GM19395 (cell line): ENCODE data around the gene POU2F2.

Source experiments
- ATAC-seq: cut with Tn5 transposase; IDR thresholded peaks from one replicate; pipeline ENCODE4 v1.9.1; 2021; ENCODE audit warnings: mild to moderate bottlenecking, moderate library complexity; ENCODE audit not compliant: unreplicated experiment

The POU2F2 gene

DNA sequence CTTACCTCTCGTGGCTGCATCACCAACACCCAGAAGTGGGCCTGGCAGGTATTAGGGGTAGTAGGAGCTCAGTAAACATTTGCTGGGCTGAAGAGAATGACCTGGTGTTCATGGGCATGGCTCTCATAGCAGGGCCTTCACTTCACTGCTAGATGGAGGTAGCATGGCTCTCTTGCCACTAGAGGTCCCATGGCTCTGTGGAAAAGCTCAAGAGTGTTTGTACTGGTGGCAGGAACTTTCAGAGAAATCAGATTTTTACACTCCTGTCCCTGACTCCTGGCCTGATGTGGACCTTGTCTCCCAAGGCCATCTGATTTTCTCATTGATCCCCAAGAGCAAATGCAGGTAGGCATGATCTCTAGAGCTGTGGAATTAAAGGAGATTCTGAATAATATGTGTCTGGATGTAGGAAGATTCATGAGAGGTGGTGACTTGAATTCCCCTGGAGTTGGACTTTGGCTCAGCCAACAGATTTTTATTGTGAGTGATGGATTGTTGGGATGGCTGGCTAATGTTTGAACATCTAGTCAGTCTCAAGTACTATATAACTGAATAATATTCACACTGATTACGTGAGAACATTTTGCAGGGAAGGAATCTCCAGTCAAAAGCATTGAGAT lies 50.6 kb downstream of the POU2F2 start:
- no peak for ATAC-seq

DNA sequence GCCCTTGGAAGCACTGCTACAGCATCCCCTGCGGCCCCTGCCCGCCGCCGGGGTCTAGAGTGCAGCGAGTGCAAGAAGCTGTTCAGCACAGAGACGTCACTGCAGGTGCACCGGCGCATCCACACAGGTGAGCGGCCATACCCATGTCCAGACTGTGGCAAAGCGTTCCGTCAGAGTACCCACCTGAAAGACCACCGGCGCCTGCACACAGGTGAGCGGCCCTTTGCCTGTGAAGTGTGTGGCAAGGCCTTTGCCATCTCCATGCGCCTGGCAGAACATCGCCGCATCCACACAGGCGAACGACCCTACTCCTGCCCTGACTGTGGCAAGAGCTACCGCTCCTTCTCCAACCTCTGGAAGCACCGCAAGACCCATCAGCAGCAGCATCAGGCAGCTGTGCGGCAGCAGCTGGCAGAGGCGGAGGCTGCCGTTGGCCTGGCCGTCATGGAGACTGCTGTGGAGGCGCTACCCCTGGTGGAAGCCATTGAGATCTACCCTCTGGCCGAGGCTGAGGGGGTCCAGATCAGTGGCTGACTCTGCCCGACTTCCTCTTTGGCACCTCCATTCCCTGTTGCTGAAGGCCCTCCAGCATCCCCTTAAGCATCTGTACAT lies 51.4 kb downstream of the POU2F2 start:
- ATAC-seq, result no peak

DNA sequence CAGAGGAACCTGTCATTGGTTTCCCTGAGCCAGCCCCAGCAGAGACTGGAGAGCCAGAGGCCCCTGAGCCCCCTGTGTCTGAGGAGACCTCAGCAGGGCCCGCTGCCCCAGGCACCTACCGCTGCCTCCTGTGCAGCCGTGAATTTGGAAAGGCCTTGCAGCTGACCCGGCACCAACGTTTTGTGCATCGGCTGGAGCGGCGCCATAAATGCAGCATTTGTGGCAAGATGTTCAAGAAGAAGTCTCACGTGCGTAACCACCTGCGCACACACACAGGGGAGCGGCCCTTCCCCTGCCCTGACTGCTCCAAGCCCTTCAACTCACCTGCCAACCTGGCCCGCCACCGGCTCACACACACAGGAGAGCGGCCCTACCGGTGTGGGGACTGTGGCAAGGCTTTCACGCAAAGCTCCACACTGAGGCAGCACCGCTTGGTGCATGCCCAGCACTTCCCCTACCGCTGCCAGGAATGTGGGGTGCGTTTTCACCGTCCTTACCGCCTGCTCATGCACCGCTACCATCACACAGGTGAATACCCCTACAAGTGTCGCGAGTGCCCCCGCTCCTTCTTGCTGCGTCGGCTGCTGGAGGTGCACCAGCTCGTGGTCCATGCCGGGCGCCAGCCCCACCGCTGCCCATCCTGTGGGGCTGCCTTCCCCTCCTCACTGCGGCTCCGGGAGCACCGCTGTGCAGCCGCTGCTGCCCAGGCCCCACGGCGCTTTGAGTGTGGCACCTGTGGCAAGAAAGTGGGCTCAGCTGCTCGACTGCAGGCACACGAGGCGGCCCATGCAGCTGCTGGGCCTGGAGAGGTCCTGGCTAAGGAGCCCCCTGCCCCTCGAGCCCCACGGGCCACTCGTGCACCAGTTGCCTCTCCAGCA lies 52.1 kb downstream of the POU2F2 start:
- ATAC-seq, result no peak

DNA sequence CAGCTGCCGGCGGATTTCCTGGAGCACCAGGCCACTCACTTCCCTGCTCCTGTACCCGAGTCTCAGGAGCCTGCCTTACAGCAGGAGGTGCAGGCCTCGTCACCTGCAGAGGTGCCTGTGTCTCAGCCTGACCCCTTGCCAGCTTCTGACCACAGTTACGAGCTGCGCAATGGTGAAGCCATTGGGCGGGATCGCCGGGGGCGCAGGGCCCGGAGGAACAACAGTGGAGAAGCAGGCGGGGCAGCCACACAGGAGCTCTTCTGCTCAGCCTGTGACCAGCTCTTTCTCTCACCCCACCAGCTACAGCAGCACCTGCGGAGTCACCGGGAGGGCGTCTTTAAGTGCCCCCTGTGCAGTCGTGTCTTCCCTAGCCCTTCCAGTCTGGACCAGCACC lies 53.0 kb downstream of the POU2F2 start:
- no peak for ATAC-seq

DNA sequence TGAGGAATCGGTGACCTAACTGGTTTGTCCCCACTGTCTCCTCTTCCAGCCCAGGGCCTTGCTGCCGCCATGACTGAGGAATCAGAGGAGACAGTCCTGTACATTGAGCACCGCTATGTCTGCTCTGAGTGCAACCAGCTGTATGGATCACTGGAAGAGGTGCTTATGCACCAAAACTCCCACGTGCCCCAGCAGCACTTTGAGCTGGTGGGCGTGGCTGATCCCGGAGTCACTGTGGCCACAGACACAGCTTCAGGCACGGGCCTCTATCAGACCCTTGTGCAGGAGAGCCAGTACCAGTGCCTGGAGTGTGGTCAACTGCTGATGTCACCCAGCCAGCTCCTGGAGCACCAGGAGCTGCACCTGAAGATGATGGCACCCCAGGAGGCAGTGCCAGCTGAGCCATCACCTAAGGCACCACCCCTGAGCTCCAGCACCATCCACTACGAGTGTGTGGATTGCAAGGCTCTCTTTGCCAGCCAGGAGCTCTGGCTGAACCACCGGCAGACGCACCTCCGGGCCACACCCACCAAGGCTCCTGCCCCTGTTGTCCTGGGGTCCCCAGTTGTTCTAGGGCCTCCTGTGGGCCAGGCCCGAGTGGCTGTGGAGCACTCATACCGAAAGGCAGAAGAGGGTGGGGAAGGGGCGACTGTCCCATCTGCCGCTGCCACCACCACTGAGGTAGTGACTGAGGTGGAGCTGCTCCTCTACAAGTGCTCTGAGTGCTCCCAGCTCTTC lies 53.5 kb downstream of the POU2F2 start:
- no peak for ATAC-seq

DNA sequence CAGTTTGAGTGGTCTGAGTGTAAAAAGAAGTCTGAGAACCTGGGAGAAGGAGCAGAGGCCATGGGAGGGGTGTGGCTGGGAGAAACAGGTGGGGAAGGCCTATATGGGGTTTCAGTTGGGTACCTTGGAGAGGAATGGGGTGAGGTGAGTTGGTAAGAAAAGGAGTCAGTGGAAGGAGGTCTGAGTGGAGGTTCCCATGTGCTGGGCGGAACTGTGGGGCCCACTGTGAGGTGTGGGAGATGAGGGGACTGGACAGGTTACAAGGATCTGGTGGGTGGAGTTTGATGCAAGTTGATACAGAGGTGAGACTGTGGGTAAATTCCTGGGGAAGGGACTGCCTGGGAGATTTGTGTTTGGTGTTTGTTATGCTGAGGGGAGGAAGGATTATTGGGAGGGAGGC lies 54.2 kb downstream of the POU2F2 start:
- ATAC-seq, result no peak

DNA sequence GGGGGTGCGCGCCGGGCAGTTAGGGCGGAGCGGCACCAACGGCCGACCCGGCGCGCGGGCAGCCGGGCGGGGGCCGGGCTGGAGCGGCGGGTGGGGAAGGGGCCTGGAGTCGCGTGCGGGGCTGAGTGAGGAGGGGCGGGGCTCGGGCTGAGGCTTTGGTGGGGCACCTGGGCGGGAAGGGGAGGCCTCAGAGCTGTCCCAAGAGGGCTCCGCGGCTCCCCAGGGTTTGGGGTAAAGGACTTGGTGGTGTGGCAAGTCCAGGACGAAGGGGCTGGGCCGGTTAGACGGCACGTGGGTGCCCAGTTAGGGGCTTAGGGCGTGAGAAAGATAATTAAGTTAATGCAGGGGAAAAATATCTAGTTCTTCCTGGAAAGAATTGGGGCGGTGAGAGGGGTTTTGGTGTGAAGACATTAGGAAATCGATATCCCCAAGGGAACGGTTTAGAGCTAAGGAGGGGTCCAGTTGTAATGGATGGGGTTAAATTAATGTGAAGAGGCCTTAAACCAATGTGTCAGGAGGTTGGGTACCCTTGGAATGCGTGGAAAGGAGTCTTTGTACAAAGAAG lies 55.8 kb downstream of the POU2F2 start:
- ATAC-seq, result no peak

DNA sequence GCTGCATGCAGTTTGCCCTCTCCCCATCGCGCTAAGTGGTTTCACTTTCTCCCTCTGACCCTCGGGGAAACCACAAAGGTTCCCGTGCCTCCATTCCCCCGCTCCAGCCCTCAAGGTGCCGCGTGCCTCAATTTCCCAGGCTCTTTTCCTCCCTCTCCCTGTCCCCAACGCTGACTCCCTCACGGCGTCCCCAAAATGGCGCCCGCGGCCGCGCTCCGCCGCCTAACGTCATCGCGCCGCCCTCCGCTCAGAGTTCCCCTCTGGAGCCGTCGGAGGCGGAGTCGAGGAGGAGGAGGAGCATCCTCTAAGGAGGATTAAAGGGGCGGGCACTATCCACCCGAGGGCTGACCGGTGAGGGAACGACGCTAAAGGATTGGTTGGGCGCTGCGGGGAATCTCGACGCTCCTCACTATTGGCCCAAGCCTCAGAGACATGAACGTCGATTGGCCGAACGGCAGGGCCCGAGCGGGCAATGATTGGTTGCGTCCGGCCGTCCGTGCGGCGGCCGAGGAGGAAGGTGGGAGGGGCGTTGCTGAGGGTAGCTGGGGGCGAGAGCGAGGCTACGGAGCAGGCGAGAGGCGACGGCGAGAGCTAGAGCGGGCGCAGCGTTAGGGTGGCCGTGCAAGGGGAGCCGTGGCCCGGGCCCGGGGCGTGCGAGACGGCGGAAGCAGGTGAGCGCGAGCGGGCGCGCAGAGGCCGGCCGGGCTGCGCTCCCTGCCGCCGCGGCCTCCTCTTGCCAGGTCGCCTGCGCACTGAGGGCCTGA lies 56.4 kb downstream of the POU2F2 start, which contains the start of gene ZNF574:
TSS of gene ZNF574 (plus strand) at position 551 of the 764 bp plus-strand sequence. CDS start 2,441 bp downstream, outside the sequence.
- ATAC-seq, result peak; percentile 93

DNA sequence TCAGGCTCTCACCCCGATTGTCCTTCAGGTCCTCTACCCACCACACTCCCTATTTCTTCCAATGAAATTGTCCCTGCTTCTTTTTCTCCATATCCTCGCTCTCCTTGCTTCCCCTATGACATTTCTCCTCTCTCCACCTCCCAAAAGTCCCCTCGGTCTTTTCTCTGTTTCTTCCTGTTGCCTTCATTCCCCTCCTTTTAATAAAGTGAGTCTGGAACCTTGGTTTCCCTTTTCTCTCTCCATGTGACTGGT lies 57.0 kb downstream of the POU2F2 start:
- ATAC-seq, result no peak

DNA sequence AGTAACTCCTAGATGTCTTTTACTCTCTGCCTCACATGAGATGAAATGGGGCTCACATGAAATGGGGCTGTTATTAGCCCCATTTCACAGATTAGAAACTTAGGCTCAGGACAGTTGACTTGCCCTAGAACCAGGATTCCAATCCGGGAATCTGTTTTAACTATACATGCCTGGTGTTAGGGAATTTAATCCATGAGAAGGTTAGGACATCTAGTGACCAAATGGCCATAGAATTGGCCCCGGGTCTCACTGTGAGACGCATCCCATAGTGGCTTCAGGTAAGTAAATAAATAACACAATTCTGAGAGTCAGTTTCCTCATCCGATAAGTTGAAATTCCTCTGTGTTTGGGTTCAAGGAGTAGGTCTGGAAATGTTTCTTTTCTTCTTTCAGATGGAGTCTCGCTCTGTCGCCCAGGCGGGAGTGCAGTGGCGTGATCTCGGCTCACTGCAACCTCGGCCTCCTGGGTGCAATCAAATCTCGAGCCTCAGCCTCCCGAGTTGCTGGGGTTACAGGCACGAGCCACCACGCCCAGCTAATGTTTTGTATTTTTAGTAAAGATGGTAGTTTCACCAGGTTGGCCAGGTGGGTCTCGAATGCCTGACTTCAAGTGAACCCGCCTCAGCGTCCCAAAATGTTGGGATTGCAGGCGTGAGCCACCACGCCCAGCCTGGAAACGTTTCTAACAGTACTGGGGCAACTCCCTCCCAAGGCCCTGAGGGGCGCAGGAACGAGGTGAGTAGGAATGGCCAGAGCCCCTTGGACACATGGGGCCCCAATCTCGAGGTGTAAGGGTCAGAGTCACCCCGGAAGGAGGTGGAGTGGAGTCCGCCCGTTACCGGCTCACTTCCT lies 57.5 kb downstream of the POU2F2 start:
- ATAC-seq, result no peak

DNA sequence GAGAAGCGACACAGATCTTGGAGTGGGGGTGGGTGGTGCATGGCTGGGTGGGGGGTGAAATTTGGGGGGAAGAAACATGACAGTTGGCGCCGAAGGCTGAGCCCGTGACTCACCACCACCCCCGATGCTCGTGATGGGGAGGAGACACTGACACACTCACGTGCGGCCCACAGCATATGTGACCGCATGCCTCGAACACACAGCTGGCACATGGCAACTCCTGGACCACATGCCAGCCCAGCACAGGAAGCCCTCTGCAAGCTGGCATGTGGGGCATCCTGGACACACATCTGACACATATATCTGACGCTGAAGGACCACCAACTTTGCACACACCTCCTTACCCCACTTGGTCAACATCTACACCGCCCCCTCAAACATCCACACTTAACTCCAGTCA lies 61.0 kb downstream of the POU2F2 start:
- no peak for ATAC-seq

DNA sequence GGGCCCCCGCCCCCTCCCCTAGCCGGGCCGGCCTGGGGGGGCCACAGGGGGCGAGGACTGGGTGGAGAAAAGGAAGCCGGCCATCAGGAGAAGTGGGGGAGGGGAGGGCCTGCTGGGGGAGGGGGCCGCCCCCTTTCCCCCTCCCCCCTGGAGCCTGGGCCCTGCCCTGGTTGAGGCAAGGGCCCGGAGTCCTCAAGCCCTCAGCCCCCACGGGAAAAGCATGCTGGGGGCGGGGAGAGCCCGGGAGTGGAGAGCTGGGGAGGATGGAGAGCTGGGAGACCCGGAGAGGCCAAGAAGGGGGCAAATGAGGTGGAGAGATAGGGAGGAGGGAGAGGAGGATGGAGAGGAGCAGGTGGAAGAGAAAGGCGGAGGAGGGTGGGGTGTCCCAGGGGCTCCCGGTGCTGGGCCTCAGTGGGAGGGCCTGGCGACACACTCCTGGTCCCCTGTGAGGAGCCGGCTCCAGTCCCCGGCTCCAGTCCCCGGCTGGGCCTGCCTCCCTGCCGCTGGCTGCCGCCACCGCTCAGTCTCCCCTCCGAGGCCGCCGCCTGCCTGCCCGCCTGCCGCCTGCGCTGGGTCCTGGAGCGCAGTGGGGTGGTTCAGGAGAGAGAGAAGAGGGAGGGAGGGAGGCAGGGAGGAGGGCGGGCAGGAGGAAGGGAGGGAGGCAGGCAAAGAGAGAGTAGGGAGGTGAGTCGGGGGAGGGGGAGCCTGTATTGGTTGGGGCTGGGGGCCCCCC lies 62.5 kb downstream of the POU2F2 start, which contains the start of gene GRIK5:
TSS of gene GRIK5 (minus strand) at position 588 of the 733 bp plus-strand sequence. CDS start 4,436 bp downstream, outside the sequence.
- no peak for ATAC-seq

DNA sequence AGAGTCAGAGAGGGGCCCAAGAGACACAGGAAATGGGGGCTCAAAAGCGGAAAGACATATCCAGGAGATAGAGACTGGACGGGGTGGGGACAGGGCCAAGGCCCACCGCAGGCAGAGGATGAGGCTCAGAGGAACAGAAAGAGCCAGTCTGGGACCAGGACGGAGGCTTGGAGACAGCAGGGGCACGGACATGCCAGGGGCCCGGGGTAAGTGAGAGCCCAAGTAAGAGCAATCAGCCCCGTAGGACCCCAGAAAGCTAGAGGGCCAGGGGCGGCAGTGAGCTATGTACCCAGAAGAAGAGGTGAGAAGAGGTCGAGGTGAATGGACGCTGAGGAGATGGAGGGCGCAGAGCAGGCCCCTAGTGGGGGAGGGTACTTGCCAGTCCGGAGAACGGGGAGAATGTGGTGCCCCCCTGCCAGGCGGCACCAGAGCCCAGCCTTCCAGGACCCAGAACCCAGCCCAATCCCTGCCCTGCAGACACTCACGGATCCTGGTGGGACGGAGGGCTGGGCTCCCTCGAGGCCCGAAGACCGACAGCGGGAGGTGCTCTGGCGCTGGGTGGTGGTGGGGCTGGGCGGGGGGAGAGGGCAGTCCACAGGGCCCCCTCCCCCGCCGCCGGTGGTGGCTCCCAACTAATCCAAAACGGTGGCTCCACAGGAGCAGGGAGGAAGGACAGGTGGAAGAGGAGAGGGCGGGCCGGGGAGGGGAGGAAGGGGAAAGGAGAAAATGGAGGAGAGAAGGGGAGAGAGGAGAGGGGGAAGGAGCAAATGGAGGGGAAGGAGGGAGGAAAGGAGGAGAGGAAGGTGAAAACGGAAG lies 63.3 kb downstream of the POU2F2 start:
- ATAC-seq, result no peak

DNA sequence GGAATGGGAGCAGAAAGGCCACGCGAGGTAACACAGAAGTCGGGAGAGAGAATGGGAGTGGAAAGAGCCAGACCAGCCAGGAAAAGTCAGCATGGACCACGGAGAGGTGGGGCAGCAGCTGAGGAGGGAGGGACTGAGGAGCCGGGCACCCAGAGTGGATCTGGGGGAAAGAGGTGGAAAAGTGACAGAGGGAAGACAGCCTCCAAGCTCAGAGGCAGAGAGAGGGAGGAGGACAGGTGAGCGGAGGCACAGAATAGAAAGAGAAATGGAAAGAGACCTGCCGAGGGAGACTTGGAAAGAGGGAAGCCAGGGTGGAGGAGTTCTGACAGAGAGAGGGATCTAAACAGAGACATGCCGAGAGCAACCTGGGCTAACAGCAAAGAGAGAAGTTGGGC lies 63.9 kb downstream of the POU2F2 start:
- no peak for ATAC-seq

DNA sequence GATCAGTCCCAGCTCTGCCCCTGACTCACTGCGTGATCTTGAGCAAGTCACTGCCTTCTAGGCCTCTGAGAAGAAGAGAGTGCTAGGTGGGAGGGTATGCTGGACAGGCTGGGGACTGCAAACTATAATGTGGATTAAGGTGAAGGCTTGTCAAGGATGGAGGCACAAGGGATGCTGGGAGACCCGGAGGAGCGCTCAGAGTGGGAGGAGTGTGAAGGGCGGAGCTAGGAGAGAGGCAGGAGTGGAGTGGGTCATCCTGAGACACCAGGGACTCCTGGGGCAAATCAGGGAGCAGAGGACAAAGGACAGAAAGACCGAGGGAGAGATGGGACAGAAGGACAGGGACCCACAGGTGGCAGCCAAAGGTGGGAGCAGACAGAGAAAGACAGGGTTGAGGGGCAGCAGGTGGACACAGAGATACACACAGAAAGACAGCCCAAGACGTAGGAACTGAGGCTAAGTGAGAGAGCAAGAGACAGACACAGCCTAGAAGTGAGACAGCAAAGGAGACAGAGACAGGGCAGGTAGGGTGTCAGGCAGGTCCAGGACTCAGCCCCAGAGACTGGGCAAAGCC lies 64.8 kb downstream of the POU2F2 start:
- ATAC-seq, result no peak

DNA sequence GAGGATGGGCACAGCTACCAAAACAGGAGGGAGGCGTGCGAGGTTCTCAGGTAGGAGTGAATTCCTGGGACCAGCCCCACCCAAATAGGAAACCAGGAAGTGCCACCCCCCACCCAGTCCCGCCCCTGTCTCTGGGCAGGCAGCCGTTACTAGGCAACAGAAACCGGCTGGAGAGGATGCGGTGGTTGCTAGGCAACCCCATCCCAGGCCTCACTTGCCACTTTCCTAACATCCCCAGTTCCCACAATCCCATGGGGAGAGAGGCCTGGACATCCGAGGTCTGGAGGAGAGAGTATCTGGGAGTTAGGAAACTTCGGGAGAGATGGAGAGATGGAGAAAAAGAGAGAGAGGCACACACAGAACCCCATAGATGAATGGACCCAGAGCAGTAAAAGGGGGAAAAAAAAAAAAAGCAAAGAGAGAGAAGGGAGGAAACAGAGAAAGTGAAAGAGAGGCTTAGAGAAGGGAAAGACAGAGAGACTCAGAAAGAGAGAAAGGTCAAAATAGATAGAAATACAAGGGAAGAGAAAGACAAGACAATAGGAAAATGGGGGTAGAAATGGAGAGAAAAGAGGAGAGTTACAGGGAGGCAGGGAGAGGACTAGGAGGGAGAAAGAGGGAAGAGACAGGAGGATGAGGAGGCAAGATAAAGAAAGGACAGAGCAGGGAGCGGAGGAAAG lies 66.0 kb downstream of the POU2F2 start:
- no peak for ATAC-seq

DNA sequence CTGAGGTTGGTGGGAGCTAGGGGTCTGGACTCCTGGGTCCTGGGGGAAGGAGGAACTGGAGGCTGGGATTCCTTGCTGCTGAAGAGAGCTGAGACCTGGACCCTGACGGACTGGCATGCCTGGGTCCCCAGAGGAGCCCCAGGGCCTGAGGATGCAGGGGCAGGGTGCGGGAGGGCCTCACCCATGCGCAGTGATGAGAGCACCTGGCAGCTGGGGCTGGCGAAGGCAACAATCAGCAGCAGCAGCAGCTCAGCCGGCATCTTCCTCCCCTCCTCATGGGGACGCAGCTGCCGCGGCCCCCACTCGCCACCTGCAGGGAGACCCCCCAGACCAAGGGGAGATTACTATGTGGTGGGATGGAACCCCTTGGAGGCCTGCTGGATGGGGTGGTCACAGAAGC lies 66.7 kb downstream of the POU2F2 start:
- no peak for ATAC-seq
